Measurements from ENCODE around the gene ASB2. TPM values are rescaled to one million over a fixed set of nuclear protein-coding genes. Genes with fewer than 3 reads are reported as not detected.

The ASB2 gene
- total and polyA plus RNA-seq, 2 of the 8 experiments (the other 6 are each of a cell fraction or from before 2014, with no cell fraction given), result 1.0 to 2.1 TPM

GRCh38 chr14:94015223-94015622, 38.9 kb upstream of the ASB2 start:
- H2BK5ac ChIP-seq (ENCODE audit: low read depth, low read length), result no peak overlapping the region
- H2AK5ac ChIP-seq (ENCODE audit: low read depth, low read length), result no peak overlapping the region
- no peaks in the 10 kb centered on the region for H4K20me1 ChIP-seq (replicated peaks in 1 of 2; ENCODE audit: control insufficient read depth in 1 of 2, insufficient read depth in 2 of 2, low read length in 2 of 2)
- no peak overlapping the region for H3K4ac ChIP-seq (replicated peaks; ENCODE audit: insufficient read length, low read depth, low read length)
- DNase-seq (ENCODE audit: low read depth in 1 of 2, low spot score in 2 of 2), result no peak
- H3K9ac ChIP-seq (replicated peaks in 1 of 4; ENCODE audit: extremely low read depth in 1 of 4, low read depth in 3 of 4, low read length in 3 of 4), result no peak overlapping the region
- no peak overlapping the region for H2AFZ ChIP-seq (ENCODE audit: low read length)
- no peak overlapping the region for H4K91ac ChIP-seq (replicated peaks; ENCODE audit: insufficient read length, low read length)
- no peak overlapping the region for H3K4me3 ChIP-seq (ENCODE audit: extremely low read depth in 1 of 4, insufficient read depth in 2 of 4, low read depth in 3 of 4, low read length in 4 of 4)
- ChIA-PET POLR2A (ENCODE audit: partially characterized antibody) (no interaction called here), CTCF (ENCODE audit: partially characterized antibody) (interaction anchor here (1.3 to 9.7 kb wide), 5 partner anchors 11 to 128 kb away, joined by 3 to 65 read pairs (median 8); no protein-coding TSS in a partner anchor)
- H3K27me3 ChIP-seq (replicated peaks in 1 of 4; ENCODE audit: control insufficient read depth in 3 of 4, extremely low read depth in 1 of 4, insufficient read depth in 3 of 4, low read length in 3 of 4), result peaks cover 0 to 2% (median 0%) of the 10 kb centered on the region in 4 experiments; a peak in 1 of 7 replicates
- no peaks in the 10 kb centered on the region; the same call in 1 of the 2 replicates for H3K23me2 ChIP-seq (ENCODE audit: low read depth, low read length)
- no peak overlapping the region for H3K56ac ChIP-seq (replicated peaks; ENCODE audit: insufficient read length, low read depth, low read length)
- WGBS, 2 experiments (ENCODE audit: extremely low coverage in 1 of 2, insufficient coverage in 1 of 2, insufficient read length in 1 of 2, insufficient replicate concordance in 2 of 2, low coverage in 1 of 2, low lambda C conversion rate in 2 of 2, missing lambda C conversion rate in 1 of 2), result 81% methylated on average over 2 of the region's 2 CpGs; no CpG with 5 or more reads in 1 of the 2 experiments
- no peak overlapping the region for H2BK120ac ChIP-seq (replicated peaks; ENCODE audit: low read depth, low read length)
- H3K9me3 ChIP-seq (ENCODE audit: insufficient read depth in 2 of 2, low read depth in 1 of 2, low read length in 1 of 2), result no peaks in the 10 kb centered on the region
- no peaks in the 10 kb centered on the region for H3K79me1 ChIP-seq (ENCODE audit: low read depth, low read length)
- no peak overlapping the region for H3K18ac ChIP-seq (ENCODE audit: extremely low read depth, low read length)
- H2BK15ac ChIP-seq (ENCODE audit: low read length), result no peak overlapping the region
- no peak overlapping the region for H3K4me2 ChIP-seq (ENCODE audit: insufficient read depth in 1 of 2, low read depth in 2 of 2, low read length in 2 of 2)
- no peaks in the 10 kb centered on the region; a peak in 1 of 8 replicates for H3K36me3 ChIP-seq (ENCODE audit: control insufficient read depth in 2 of 4, insufficient read depth in 4 of 4, low read length in 3 of 4)
- H3K27ac ChIP-seq (ENCODE audit: low read depth, low read length), result no peak overlapping the region
- H2BK20ac ChIP-seq (ENCODE audit: low read length), result no peak overlapping the region
- H4K5ac ChIP-seq (ENCODE audit: insufficient read length, low read depth, low read length), result no peak overlapping the region
- H3K79me2 ChIP-seq (ENCODE audit: control insufficient read depth in 1 of 2, insufficient read depth in 2 of 2, low read length in 2 of 2), result no peaks in the 10 kb centered on the region
- H3K4me1 ChIP-seq (replicated peaks in 1 of 4; ENCODE audit: control insufficient read depth in 3 of 4, insufficient read depth in 4 of 4, low read length in 3 of 4), result peaks cover 0 to 2% (median 0%) of the 10 kb centered on the region in 4 experiments; a peak in 2 of 7 replicates
- no peak overlapping the region for H3K23ac ChIP-seq (ENCODE audit: insufficient read length)
- FAIRE-seq, result no peak
- no peak overlapping the region for H3K14ac ChIP-seq (ENCODE audit: insufficient read length)
- H2BK12ac ChIP-seq (ENCODE audit: low read depth, low read length), result no peak overlapping the region
- H4K8ac ChIP-seq (ENCODE audit: extremely low read depth, insufficient read depth, low read length), result no peak overlapping the region
- no peak for TF ChIP-seq PHF8 (conservative IDR thresholded peaks at IDR 0.05; ENCODE audit: low read depth, low read length)
- no peak for TF ChIP-seq ATF3 (IDR thresholded peaks at IDR 0.05; ENCODE audit: insufficient read depth, low read depth, low read length)
- TF ChIP-seq HDAC2 (IDR thresholded peaks at IDR 0.05; ENCODE audit: borderline replicate concordance in 1 of 2, low read depth in 2 of 2, low read length in 2 of 2), result no peak
- TF ChIP-seq RXRA (IDR thresholded peaks at IDR 0.05; ENCODE audit: insufficient read depth, low read depth, low read length), result no peak
- no peak for TF ChIP-seq SIN3A (conservative IDR thresholded peaks at IDR 0.05 in 1 of 2, IDR thresholded peaks at IDR 0.05 in 1 of 2; ENCODE audit: low read depth in 1 of 2, low read length in 2 of 2)
- no peak for TF ChIP-seq SP4 (IDR thresholded peaks at IDR 0.05; ENCODE audit: low read length)
- TF ChIP-seq NRF1 (IDR thresholded peaks at IDR 0.05; ENCODE audit: low read depth, low read length), result no peak
- TF ChIP-seq GTF2F1 (IDR thresholded peaks at IDR 0.05; ENCODE audit: borderline replicate concordance, low read depth, low read length), result no peak
- TF ChIP-seq RNF2 (IDR thresholded peaks at IDR 0.05; ENCODE audit: borderline replicate concordance, low read depth, low read length, missing control alignments, poor library complexity, severe bottlenecking), result no peak
